HCT116 (cell line): ENCODE results near the gene MAP3K2. TPM values are rescaled to one million over a fixed set of nuclear protein-coding genes. Genes with fewer than 3 reads are reported as not detected.

Experiments
- ATAC-seq: fragments of 200-7000 bp; cut with Tn5 transposase; 2 replicates; pipeline ENCODE4 v1.9.1; 2020; ENCODE audit warnings: mild to moderate bottlenecking, moderate library complexity
- BruUV-seq: library from RNA; stranded (reverse); fragments of 400-500 nt; replicated peaks from 2 replicates; lab custom pipeline; 2021; lab: Mats Ljungman, UMichigan
- CTCF ChIA-PET: fragments of 300-600 bp; sonication (Branson Sonifier 250); formaldehyde crosslinking; loops from one replicate; lab custom pipeline; 2021; ENCODE audit warnings: antibody characterized with exemption; lab: Charles Lee
- POLR2A ChIA-PET: fragments of 300-600, 350-600 bp; sonication (Branson Sonifier 250); formaldehyde crosslinking; loops from one replicate; lab custom pipeline; 2021; ENCODE audit warnings: antibody characterized with exemption; lab: Charles Lee
- RAD21 ChIA-PET, 2 experiments: fragments of 300-600 bp; sonication (Branson Sonifier 250); formaldehyde crosslinking; loops; one replicate each; lab custom pipeline; 2023; ENCODE audit warnings: low total read pairs in 2 of 2; ENCODE audit not compliant: uncharacterized antibody in 2 of 2, unreplicated experiment in 2 of 2, low non-redundant PET in 1 of 2; lab: Charles Lee
- DNase-seq: peaks from one replicate; pipeline ENCODE4 v3.0.0-alpha.2; 2010; ENCODE audit warnings: low read depth, low spot score
- H2AFZ ChIP-seq: fragments of 200-600 bp; shearing (Covaris generic), sonication (generic); 2 replicates; pipeline ENCODE4 v1.6.1; 2017; ENCODE audit warnings: low read depth, mixed run types, mixed read lengths, antibody characterized with exemption, low read length; ENCODE audit not compliant: poor library complexity, severe bottlenecking
- H3K27ac ChIP-seq: 2 replicates; pipeline ENCODE4 v1.5.1; 2012; ENCODE audit warnings: low read depth, low read length
- H3K27me3 ChIP-seq: fragments of 200-600 bp; sonication (generic); 2 replicates; pipeline ENCODE4 v1.6.1; 2016; ENCODE audit warnings: mixed run types, low read length, mixed read lengths; ENCODE audit not compliant: insufficient read depth
- H3K36me3 ChIP-seq, 2 experiments: fragments of 200-500 bp in 1 of 2; fragments of 200-600 bp in 1 of 2; sonication (Bioruptor generic) in 1 of 2; sonication (generic) in 1 of 2; 2 replicates each; pipeline versions ENCODE4 v1.5.1 to v1.6.1; 2014 to 2016; ENCODE audit warnings: low read length in 2 of 2, inconsistent platforms in 1 of 2, mixed read lengths in 1 of 2, mixed run types in 1 of 2; ENCODE audit not compliant: insufficient read depth in 2 of 2, control insufficient read depth in 1 of 2
- H3K4me1 ChIP-seq, 2 experiments: fragments of 200-600 bp in 1 of 2; sonication (generic) in 1 of 2; 2 replicates each; pipeline versions ENCODE4 v1.5.1 to v1.6.1; 2012 to 2017; ENCODE audit warnings: low read length in 2 of 2, inconsistent platforms in 1 of 2, mild to moderate bottlenecking in 1 of 2, mixed read lengths in 1 of 2, mixed run types in 1 of 2, moderate library complexity in 1 of 2; ENCODE audit not compliant: insufficient read depth in 2 of 2, control insufficient read depth in 1 of 2
- H3K4me2 ChIP-seq: fragments of 200-600 bp; sonication (generic); 2 replicates; pipeline ENCODE4 v1.6.1; 2017; ENCODE audit warnings: mixed run types, low read length, mixed read lengths
- H3K4me3 ChIP-seq, 2 experiments: fragments of 200-600 bp in 1 of 2; sonication (generic) in 1 of 2; replicated peaks in 1 of 2; 2 replicates each; pipeline ENCODE4 v1.5.1; 2011 to 2016; ENCODE audit warnings: low read length in 2 of 2, control low read depth in 1 of 2, low read depth in 1 of 2, mild to moderate bottlenecking in 1 of 2, mixed read lengths in 1 of 2, mixed run types in 1 of 2
- H3K79me2 ChIP-seq: fragments of 200-600 bp; sonication (generic); 2 replicates; pipeline ENCODE4 v1.6.1; 2017; ENCODE audit warnings: mild to moderate bottlenecking, mixed run types, low read length, moderate library complexity, mixed read lengths; ENCODE audit not compliant: insufficient read depth
- H3K9ac ChIP-seq: fragments of 200-600 bp; sonication (generic); 2 replicates; pipeline ENCODE4 v1.6.1; 2016; ENCODE audit warnings: low read length, mixed read lengths
- H3K9me2 ChIP-seq: fragments of 200-600 bp; sonication (generic), shearing (Covaris generic); 2 replicates; pipeline ENCODE4 v1.6.1; 2017; ENCODE audit warnings: mixed run types, mild to moderate bottlenecking, moderate library complexity; ENCODE audit not compliant: insufficient read depth
- H3K9me3 ChIP-seq, 2 experiments: fragments of 200-500 bp in 1 of 2; fragments of 200-600 bp in 1 of 2; sonication (Bioruptor generic) in 1 of 2; sonication (generic) in 1 of 2; 2 replicates each; pipeline ENCODE4 v1.6.1; 2014 to 2017; ENCODE audit warnings: low read length in 2 of 2, mixed read lengths in 2 of 2, inconsistent platforms in 1 of 2, low read depth in 1 of 2, mild to moderate bottlenecking in 1 of 2, mixed run types in 1 of 2, moderate library complexity in 1 of 2; ENCODE audit not compliant: control insufficient read depth in 1 of 2, insufficient read depth in 1 of 2
- H4K20me1 ChIP-seq: fragments of 200-600 bp; sonication (generic), shearing (Covaris generic); 2 replicates; pipeline ENCODE4 v1.6.1; 2017; ENCODE audit warnings: mixed run types, mild to moderate bottlenecking, moderate library complexity; ENCODE audit not compliant: insufficient read depth
- CBX3 ChIP-seq: IDR thresholded peaks from 2 replicates; pipeline ENCODE4 v1.6.1; 2012; ENCODE audit warnings: low read depth
- CTCF ChIP-seq, 3 experiments: fragments of 200-600 bp in 1 of 3; sonication (generic) in 1 of 3; IDR thresholded peaks in 2 of 3; conservative IDR thresholded peaks in 1 of 3; 2 replicates each; pipeline ENCODE4 v1.5.1; 2012 to 2017; ENCODE audit warnings: low read depth in 2 of 3, low read length in 2 of 3, antibody characterized with exemption in 1 of 3, borderline replicate concordance in 1 of 3, control low read depth in 1 of 3, mild to moderate bottlenecking in 1 of 3, mixed read lengths in 1 of 3, mixed run types in 1 of 3, moderate library complexity in 1 of 3; ENCODE audit not compliant: insufficient read depth in 1 of 3
- EGR1 ChIP-seq: IDR thresholded peaks from 2 replicates; pipeline ENCODE4 v1.6.1; 2012; ENCODE audit warnings: low read depth
- EZH2phosphoT487 ChIP-seq: fragments of 200-600 bp; IDR thresholded peaks from 2 replicates; pipeline ENCODE4 v1.6.1; 2018; ENCODE audit warnings: antibody characterized with exemption, borderline replicate concordance
- FOSL1 ChIP-seq: IDR thresholded peaks from 2 replicates; pipeline ENCODE4 v1.6.1; 2012; ENCODE audit warnings: low read depth
- POLR2A ChIP-seq: IDR thresholded peaks from 2 replicates; pipeline ENCODE4 v1.7.0; 2011; ENCODE audit warnings: borderline replicate concordance; ENCODE audit not compliant: insufficient read depth, insufficient read length; ENCODE audit errors: extremely low read depth
- POLR2AphosphoS5 ChIP-seq: IDR thresholded peaks from 2 replicates; pipeline ENCODE4 v1.6.1; 2011; ENCODE audit warnings: mild to moderate bottlenecking, low read depth, low read length, moderate library complexity
- RAD21 ChIP-seq: IDR thresholded peaks from 2 replicates; pipeline ENCODE4 v1.6.1; 2012; ENCODE audit warnings: low read depth, mild to moderate bottlenecking
- SIN3A ChIP-seq: IDR thresholded peaks from 2 replicates; pipeline ENCODE4 v1.6.1; 2012; ENCODE audit warnings: low read depth
- SP1 ChIP-seq: IDR thresholded peaks from 2 replicates; pipeline ENCODE4 v1.6.1; 2012; ENCODE audit warnings: low read depth
- ZBTB33 ChIP-seq: IDR thresholded peaks from 2 replicates; pipeline ENCODE4 v1.6.1; 2011; ENCODE audit warnings: mild to moderate bottlenecking, low read length, moderate library complexity; ENCODE audit not compliant: insufficient replicate concordance; ENCODE audit errors: extremely low read depth
- ZFX ChIP-seq: fragments of 450-650 bp; IDR thresholded peaks from 2 replicates; pipeline ENCODE4 v1.6.1; 2017
- intact Hi-C: fragments of 100-400 bp; cut with micrococcal nuclease; formaldehyde crosslinking; loops from 2 replicates; pipeline ENCODE4 v1.10.0; 2022
- total RNA-seq: library from RNA; stranded (reverse); gene quantifications from one replicate; pipeline ENCODE4 v1.2.1, GENCODE V29; 2021; ENCODE audit not compliant: unreplicated experiment

Gene MAP3K2
- total RNA-seq, 1 experiment from 2014 or later = 44.5 TPM

GRCh38 chr2:127419112-127419430, 31.3 kb upstream of the MAP3K2 start:
- no peaks in the 10 kb centered on the region for H3K36me3 ChIP-seq
- POLR2A ChIA-PET = no interaction called here
- no peak overlapping the region for H3K9ac ChIP-seq
- H3K4me2 ChIP-seq = no peak overlapping the region
- H4K20me1 ChIP-seq = no peaks in the 10 kb centered on the region
- no peaks in the 10 kb centered on the region for H3K79me2 ChIP-seq
- no peak for TF ChIP-seq EGR1
- no peak for TF ChIP-seq EZH2phosphoT487
- no peak for TF ChIP-seq CTCF (IDR thresholded peaks at IDR 0.05 in 2 of 3, conservative IDR thresholded peaks at IDR 0.05 in 1 of 3; ENCODE audit: borderline replicate concordance in 1 of 3, insufficient read depth in 1 of 3, low read depth in 2 of 3, low read length in 2 of 3)
- TF ChIP-seq CBX3 = no peak
- no peak for TF ChIP-seq POLR2A
- TF ChIP-seq POLR2AphosphoS5 = no peak
- no peak for TF ChIP-seq FOSL1
- no peak for TF ChIP-seq SIN3A
- TF ChIP-seq SP1 = no peak
- no peak for TF ChIP-seq ZFX
- TF ChIP-seq RAD21 = no peak
- TF ChIP-seq ZBTB33 = no peak
- H3K4me3 ChIP-seq = no peak overlapping the region
- no peak overlapping the region for H2AFZ ChIP-seq
- no peak overlapping the region for H3K27ac ChIP-seq
- CTCF ChIA-PET = interaction anchor here (1.7 kb wide), 1 partner anchor 222 kb away, joined by 4 read pairs; no protein-coding TSS in a partner anchor
- ATAC-seq (no peak), DNase-seq (no peak)
- H3K27me3 ChIP-seq = no peaks in the 10 kb centered on the region; the same call in 1 of the 2 replicates
- H3K9me2 ChIP-seq = no peaks in the 10 kb centered on the region
- peaks cover 3 to 26% of the 10 kb centered on the region in 2 experiments; a peak in 3 of 4 replicates for H3K4me1 ChIP-seq
- RAD21 ChIA-PET = no interaction called here
- no peaks in the 10 kb centered on the region for H3K9me3 ChIP-seq
- no TSS peak for BruUV-seq
- intact Hi-C loops = no loop called here
